Astrocyte of the hippocampus (primary cell): Measurements from ENCODE around the gene EVC.
"Not testable (repeated sequence)": the region's sequence is repeated elsewhere in the genome, so short reads cannot be mapped to it uniquely, and the experiment has no call there.

Experiments
- DNase-seq: peaks from one replicate; pipeline ENCODE4 v3.0.0; 2011; ENCODE audit warnings: low read depth, low spot score

Gene EVC

GRCh38 chr4:5812506-5813229 lies 101.7 kb downstream of the EVC start:
- DNase-seq = peak; percentile 76

DNA sequence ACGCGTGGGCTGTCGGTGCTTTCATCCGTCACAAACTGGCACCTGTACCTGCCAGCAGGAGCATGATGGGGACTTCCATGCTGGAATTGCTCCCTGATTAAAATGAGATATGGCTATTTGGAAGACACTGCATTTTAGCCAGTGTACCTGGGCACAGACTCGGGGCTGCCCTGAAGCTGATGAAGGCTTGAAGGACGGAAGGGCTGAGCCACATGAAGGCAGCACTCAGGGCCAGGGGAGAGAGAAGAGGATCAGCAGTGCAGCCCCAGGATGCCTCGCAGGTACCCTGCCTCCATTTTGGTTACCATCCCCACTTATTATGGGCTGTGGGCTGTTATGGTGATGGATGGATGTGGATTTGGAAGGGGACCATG lies 102.9 kb downstream of the EVC start:
- DNase-seq = no peak

GRCh38 chr4:5814421-5814820 lies 103.4 kb downstream of the EVC start:
- no peak for DNase-seq

GRCh38 chr4:5815641-5816040 lies 104.6 kb downstream of the EVC start:
- no peak for DNase-seq

DNA sequence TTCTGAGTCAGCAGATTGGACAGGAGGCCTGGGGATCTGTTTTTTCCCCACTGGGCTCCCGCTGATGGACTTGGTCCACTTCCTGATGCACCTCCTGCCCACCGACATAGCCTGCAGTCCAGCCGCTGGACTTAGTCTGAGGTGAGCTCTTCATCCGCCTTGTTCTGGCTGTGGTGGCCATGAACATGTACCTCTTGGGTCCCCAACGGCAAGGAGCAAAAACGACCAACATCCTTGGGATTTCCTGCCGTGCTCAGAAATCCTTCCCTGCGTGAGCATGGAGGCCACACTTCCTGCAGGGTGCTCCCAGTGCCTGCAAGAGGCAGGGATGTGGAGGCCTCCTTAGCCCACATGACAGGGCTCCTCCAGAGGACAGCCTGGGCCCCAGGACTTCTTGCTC lies 105.1 kb downstream of the EVC start:
- no peak for DNase-seq

GRCh38 chr4:5816851-5817375 lies 105.9 kb downstream of the EVC start:
- no peak for DNase-seq

DNA sequence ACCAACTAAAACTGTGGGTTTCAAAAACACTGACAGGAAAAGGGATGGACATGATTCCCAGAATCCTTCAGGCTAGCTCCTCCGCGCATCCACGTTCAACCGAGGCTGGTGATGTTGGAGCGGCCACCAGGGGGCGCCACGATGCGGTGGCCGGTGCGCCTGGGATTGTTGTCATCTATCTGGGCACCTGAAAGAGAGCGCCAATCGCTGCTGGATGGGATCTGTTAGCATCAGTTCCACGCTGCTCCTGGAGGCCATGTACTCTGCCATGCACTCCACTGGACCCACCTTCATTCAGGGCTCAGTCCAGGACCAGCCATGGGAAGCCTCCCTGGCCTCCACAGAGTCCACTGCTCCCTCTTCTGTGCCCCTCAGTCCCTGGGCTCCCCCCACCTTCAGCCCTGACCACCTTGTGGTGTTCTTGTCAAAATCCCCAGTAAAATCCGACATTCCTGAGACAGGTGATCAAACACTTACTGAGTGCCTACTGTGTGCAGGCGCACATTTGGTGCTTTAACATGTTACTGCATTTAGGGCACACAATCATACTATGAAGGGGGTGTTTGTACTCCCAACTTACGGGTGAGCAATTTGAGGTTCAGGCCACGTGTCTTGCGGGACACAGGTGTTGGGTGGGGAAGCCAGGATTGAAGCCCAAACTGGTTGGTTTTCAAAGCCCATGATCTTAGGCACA lies 110.8 kb downstream of the EVC start:
- no peak for DNase-seq

DNA sequence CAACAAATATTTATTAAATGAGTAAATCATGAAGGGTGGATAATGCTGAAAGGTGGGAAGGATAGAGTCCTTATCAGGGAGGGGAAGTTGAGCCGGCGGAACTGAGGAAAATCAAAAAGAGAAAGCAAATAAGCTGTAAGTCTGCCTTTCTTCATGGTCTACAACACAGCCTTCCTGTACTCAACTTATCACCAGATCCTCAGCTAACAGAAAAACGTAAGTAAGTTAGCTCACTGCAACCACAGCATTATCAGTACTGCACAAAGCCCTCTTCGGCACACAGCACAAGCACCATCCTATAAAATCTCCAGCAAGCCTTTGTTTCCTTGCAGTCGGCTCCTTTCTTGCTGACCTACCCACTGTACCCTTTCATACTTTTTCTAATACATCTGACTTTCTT lies 111.6 kb downstream of the EVC start:
- no peak for DNase-seq

GRCh38 chr4:5823542-5824211 lies 112.7 kb downstream of the EVC start:
- no peak for DNase-seq

GRCh38 chr4:5824227-5824626 lies 113.2 kb downstream of the EVC start:
- no peak for DNase-seq

DNA sequence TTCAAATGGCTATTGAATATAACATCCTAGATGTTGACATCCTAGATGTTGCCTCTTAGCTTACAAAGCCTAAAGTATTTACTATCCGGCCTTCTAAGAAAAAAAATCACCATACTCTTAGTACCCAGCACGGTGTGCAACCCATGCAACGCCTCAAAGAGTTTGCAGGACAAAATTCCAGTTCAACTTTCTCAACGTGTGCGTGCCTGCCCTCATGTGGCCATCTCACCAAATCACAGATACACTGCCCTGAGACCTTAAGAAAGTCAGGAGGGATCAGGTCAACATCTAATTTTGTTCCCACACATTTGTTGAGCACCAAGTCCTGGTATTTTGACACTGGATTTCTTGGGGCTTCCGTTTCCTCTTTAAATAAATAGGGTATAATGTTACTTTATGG lies 113.6 kb downstream of the EVC start:
- DNase-seq = peak; percentile 49

DNA sequence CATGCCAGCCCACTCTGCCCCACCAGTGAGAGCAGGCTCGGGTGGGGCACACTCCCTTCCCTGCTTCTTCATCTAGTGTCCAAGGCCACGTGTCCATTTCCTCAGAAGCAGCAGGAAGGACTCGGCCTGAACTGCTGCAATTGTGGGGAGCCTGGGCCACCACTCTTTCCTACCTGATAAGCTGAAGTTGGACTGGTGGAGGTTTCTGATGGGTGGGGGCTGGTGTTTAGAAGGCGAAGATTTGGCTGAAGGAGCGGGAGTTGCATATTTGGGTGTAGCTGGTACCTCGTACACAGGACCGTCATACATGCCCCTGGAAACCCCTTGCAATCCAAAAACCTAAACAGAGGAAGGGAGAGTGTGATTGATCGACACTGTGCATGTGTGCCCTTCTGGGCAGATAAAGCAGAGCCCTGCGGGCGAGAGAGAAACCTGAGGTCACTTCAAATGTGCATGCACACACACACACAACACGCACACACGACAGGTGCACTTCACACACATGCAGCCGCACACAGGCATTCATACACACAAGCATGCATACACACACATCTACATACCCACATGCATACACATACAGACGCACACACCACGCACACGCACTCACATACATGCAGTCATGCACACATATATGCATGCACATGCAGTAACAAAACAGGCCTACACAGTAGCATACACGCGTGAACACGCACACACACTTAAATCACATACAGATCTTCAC lies 114.5 kb downstream of the EVC start:
- no peak for DNase-seq

DNA sequence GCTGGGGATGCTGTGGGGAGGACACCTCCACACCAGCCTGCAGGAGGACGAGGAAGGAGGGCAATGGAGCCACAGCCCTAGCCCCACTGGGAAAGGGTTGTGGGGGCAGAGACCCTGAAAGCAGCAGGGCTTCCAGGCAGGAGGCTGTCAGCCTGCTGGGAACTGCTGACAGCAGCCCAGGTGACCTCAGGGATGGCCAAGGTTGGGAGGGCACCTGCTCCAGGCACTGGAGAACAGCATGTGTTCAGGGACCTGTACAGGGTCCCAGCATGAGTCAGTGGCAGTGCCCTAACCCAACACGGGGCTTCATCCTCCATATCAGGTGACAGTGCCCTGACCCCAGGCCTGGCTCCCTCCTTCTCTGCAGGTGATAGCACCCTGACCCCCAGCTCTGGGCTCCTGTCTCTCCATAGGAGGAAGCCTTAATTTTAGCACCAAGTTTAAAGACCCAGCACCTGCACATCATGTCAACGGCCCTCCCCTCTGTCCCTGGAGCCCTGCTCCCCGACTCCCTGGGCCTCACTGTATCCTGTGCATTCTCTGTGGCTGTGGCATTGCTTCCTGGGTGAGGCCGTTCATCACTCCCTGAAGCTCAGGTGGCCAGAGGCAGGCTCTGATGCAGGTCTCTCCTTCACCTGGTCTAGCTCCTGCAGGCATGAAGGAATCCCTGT lies 115.6 kb downstream of the EVC start:
- no peak for DNase-seq

DNA sequence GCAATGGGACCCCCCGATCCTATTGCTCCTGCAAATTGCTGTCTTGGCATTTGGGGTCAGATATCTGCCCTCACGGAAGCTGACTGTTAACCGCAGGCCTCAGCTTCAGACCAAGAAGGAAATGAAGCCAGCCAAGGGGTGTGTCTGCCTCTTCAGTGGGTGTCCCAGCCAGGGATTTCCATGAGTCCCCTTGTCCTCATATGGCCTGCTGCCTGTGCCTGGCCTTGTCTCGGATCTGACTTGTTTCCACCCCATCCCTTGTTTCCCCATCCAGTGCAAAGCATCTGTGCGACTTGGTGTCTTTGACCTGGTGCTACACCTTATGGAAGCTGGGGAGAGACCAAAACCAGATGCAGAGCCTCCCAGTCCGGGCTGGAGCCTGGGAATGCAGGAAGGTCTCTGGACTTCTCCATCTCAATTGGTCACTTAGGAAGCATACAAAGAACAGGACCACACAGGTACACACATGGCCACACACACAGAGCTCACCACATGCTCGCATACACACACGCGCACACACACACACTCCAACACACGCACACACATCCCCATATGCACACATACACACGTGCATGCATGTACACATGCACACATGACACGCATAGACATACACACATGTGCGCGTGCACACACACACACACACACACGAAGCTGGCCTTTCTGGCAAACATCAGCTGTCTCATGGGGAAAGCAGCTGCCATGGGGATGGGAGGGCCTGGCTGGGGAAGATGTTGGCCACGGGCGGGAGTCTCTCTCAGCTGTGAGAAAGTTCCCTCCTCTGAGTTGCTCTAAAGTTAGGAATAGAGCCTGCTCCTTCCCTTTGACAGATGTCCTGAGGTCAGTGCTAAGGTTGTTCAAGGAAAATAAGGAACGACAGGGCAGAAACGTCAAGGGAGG lies 116.4 kb downstream of the EVC start:
- no peak for DNase-seq

DNA sequence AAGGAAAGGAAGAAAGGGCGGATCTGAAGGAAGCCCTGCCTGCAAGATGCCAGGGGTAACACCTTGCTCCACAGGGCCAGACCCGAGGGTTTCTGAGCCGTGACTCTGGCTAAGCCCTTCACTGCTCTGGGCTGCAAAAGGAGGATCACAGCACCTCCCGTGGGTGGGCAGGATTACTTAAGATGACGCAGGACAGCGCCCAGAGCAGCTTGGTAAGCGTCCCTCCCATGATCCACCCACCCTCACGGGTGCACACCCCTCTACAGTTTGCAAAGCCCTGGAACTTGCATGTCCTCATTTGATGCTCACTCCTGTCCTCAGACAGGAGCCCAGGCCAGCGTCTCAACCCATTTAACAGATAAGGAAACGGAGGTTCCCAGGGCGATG lies 117.0 kb downstream of the EVC start:
- no peak for DNase-seq

- DNase-seq = no peak
Measured at GRCh38 chr4:5836943-5837342, 125.9 kb downstream of the EVC start.

- DNase-seq = not testable (repeated sequence)
Measured at GRCh38 chr4:5837483-5837882, 126.5 kb downstream of the EVC start.

DNA sequence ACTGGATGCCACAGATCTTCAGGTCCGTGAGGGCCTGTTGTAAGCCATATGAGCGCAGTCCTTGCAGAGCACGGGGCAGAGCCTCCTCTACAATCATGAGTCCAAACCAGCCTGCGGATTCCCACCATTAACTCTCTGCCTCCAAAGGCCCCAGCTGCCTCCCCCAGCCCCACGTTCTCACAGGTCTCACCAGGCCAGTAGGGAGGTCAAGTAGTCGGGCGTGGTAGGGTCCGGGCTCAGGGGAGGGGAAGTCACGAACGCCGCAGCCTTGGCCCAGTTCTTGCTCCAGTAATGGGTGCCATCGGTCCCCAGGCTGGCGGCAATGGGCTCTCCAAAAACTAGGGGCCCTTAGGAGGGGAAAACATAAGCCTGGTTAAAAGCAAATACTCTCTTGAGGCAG lies 128.3 kb downstream of the EVC start:
- no peak for DNase-seq

GRCh38 chr4:5839751-5840674 lies 129.0 kb downstream of the EVC start:
- no peak for DNase-seq
